Adrenal gland (tissue), 5 donors: ENCODE measurements around the gene ESPNL.

Source experiments
- CTCF ChIP-seq, 6 experiments: fragments of 450-650 bp in 4 of 6; fragments of 200-600 bp in 2 of 6; sonication (generic) in 1 of 6; IDR thresholded peaks; 1 replicate in 5 of 6; 2 replicates in 1 of 6; pipeline versions ENCODE4 v1.5.1 to v1.8.0; 2016 to 2021; ENCODE audit warnings: antibody characterized with exemption in 6 of 6, mild to moderate bottlenecking in 2 of 6, moderate library complexity in 1 of 6
- POLR2A ChIP-seq, 2 donors: fragments of 450-650 bp; IDR thresholded peaks; one replicate each; pipeline ENCODE4 v1.6.1; 2017; ENCODE audit warnings: antibody characterized with exemption in 2 of 2, mild to moderate bottlenecking in 2 of 2, moderate library complexity in 1 of 2
- donor health status: DM: no; HTN: no; CAD: no.

GRCh38 chr2:238098901-238099713, 1.0 kb upstream of the ESPNL start:
- TF ChIP-seq CTCF (IDR thresholded peaks at IDR 0.05) (no peak), POLR2A (IDR thresholded peaks at IDR 0.05) (no peak)
